ENCODE data around the gene PLEKHA1.

GRCh38 chr10:122468926-122469781 is 94.6 kb downstream of the PLEKHA1 start:
- TF ChIP-seq CTCF (IDR thresholded peaks at IDR 0.05; ENCODE audit: insufficient read depth, low read length): no peak
- TF ChIP-seq POLR2AphosphoS5 (IDR thresholded peaks at IDR 0.05; ENCODE audit: low read depth): no peak

Measured in HL-60 (cell line).